GM18909 (cell line): ENCODE measurements around the gene ZBTB37.
"Not testable (repeated sequence)": the region's sequence is repeated elsewhere in the genome, so short reads cannot be mapped to it uniquely, and the experiment has no call there.

Experiments used
- ATAC-seq: cut with Tn5 transposase; IDR thresholded peaks from one replicate; pipeline ENCODE4 v1.9.1; 2021; ENCODE audit warnings: mild to moderate bottlenecking; ENCODE audit not compliant: unreplicated experiment, poor library complexity

Gene ZBTB37

DNA sequence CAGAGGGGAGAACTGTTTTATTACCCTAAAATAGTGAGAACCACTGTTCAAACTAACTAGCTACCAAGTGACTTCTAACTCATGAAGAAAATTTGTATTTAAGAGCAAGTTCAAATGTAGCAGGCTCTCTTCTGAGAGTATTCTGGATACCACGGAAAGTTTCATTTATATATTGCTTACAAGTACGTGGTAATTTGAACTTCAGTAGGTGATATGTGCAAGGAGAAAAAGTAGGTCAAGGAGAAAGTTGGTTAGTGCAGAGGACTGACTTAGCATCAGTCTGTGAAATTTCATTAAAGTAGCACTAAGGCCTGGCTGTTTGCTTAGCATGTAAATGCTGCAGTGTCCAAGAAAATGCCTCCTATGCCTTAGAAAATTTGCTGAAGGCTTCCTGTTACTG is 32.2 kb downstream of the ZBTB37 start:
- ATAC-seq: no peak

DNA sequence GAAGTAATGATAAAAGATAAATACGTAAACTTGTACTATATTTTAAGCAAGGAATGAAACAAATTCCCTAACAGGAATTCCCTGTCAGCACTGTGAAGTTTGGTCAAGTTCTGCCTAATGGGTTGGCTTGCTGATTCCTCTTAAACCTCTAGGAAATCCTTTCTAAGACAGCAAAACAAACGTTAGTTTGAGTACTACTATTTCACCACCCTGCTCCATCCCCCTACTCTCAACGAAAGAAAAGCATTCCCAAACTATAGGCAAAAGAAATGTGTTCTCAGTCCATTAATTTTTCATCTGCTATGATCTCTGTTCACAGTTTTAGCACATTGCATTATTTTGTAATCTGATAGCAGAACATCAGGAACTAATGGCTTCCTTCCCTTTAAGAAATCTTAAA is 32.8 kb downstream of the ZBTB37 start:
- ATAC-seq: no peak

DNA sequence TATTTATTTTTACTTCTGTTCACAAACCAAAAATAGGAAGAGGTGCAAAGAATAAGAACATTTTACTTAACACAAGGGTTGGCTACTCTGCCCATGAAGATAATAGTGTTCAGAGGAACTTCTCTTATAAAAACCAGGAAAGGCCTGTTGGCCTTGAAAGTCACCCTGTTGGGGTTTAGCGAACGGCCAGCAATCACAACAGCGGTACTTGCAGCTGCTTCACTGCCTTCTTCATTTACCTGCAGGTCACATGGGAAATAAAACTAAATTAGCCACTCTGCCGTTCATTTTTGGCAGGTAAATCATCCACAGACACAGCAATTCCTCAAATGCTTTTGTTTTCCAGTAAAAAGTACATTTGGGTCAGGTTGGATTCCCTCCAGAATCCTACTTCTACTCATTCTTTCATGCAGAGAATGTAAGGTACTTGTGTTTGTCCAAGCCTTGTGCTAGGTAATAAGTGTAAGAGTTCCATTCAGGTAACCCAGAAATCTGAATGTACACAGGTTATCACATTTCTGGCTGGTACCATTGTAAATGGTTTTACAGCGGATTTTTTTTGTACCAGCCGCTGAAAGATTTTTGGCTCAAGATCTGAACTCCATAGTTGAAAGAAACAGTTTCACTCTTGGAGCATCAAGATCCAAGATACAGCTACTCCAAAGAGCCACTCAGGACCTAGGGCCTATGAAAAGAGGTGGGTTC is 35.8 kb downstream of the ZBTB37 start:
- ATAC-seq: no peak

DNA sequence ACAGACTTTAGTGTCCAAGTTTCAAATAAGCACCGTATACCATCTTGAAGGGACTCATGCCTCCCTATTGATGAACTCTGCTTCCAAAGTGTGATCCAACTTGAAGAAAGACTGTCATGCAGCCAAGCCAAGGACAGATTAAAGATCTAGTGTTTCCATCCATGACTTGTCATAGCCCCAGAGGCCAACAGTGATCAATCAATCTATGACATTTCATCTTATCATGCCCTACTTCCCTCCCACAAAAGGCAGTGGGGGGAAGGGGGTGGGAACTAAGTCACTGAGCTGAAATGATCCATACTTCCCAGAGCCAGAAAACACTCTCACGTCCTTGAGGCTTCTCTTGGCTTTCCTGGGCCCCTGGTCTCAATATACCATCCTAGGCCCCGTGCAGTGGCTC is 44.9 kb downstream of the ZBTB37 start:
- ATAC-seq: no peak

DNA sequence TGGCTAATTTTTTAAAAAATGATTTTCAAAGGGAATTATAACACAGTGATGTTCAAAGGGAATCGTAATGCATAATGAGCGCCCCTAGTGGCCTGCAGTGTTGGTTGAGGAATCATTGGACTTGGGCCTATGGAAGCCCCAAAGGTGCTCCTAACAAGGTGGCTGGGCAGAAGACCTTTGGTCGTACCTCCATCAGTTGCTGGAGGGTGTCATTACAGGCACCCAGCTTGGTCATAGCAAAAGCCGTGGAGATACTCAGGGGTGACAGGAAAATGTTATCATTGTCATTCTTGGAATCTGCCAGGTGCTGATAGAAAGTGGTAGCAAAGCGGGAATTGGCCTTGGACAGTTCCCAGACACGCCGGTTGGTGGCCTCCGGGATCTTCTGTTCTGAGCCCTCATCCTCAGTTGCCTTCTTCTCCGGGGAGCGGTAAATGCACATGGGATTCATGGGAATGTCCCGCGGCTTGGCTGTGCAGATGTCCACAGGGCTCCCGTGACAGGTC is 46.2 kb downstream of the ZBTB37 start:
- ATAC-seq: no peak

DNA sequence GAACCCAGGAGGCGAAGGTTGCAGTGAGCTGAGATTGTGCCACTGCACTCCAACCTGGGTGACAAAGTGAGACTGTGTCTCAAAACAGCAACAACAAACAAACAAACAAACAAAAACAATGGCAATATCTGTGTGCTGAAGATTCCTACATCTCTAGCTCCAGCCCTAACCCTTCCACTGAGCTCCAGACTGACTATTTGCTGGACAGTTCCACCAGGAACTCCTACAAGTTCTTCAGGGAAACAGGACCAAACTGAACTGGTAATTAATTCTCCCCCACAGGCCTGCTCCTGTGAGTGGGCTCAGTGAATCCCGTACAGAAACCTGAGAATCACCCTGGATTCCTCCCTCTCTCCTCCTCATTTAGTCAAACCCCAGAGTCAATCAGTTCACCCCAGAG is 47.4 kb downstream of the ZBTB37 start:
- no peak for ATAC-seq

DNA sequence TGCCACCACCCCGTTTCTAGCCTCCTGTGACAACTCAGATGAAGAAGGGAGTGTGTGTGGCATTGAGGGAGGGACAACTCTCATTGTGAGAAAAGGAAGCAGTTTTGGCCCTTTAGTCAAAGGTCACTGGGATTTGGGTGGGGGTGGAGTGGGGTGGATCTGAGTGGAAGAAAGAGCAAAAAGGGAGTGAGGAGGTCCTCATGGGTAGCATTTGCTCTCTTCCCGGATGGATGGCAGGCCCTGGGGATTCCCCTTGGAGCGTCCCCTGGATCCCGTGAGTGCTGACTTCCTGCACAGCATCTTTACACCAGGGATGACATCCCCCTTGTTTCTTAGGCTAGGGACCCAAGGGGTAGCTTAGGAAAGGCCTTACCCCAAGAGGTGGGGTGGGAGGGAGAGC is 48.5 kb downstream of the ZBTB37 start:
- no peak for ATAC-seq

DNA sequence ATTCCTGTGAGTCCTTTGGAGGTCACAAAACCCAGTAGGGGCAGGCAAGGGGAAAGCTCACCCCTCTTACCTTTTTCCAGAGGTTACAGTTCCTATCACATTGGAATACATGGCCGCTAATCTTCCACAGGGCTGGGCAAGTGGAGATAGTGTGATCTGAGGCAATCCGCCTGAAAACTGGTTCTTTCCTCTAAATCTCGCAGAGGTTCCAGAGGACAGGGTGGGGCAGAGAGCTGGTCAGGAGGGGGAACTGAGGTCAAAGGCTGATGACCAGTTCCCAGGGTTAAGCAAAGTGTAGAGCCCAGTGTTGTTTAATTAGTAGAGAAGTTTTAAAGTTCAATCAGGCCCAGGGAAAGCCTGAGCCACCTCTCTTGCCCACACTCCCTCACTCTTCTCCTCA is 49.0 kb downstream of the ZBTB37 start, which contains the start of gene SERPINC1:
Gene SERPINC1, minus strand, starts transcription at position 179 of the 400 bp plus-strand sequence. Its CDS starts 68 bp downstream, at position 111.
- no peak for ATAC-seq

DNA sequence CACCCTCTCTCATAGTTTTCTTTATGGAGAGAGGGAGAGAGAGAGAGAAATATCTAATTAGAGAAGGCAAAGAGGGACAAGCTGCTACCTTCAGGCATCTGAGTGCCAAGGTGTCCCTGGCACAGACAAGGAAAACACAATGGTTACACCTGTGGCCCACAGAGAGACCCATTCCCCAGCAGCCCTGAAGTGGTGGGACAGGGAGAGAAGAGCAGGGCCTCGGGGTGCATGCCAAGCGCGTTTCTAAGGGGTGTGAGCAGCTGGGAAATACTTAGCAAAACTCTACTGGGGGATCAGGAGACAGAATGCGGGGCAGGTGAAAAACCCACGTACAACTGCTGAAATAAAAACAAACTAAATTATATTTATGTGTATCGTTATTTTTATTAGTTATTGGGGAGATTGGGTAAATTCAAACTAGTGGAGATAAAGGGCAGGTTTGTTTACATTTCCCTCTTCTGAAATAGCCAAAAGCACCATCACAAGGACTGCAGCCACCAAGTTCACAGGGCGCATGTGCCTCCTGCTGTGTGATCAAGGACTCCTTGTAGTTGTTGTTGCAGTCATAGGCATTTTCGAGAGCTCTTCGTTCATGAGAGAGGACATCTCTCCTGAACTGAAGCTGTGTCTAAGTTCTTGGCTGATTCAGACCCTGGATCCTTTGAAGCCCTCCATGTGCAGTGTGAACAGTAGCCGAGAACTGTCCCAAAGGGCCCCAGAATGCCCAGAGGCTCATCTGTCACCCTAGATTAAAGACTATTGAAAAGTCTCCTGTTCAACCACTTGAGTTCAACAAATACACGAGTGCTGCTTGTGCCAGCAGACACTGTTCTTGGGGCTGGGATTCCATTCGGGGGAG is 49.7 kb downstream of the ZBTB37 start:
- no peak for ATAC-seq

DNA sequence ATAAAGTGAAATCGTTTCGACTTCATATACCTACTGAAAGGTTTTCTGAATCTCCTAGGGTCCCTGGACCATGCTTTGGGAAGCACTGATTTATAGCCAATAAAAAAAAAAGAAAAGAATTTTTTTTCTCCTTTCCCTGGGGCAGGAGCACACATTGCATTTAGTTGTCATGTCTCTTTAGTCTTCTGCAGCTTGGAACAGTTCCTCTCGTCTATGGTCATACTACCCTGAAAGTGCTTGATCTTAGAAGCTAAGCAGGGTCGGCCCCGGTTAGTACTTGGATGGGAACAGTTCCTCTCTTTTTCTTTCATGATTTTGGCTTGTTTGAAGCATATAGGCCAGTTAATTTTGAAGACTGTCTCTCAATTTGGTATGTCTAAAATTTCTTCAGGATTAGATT is 52.7 kb downstream of the ZBTB37 start:
- ATAC-seq: no peak

DNA sequence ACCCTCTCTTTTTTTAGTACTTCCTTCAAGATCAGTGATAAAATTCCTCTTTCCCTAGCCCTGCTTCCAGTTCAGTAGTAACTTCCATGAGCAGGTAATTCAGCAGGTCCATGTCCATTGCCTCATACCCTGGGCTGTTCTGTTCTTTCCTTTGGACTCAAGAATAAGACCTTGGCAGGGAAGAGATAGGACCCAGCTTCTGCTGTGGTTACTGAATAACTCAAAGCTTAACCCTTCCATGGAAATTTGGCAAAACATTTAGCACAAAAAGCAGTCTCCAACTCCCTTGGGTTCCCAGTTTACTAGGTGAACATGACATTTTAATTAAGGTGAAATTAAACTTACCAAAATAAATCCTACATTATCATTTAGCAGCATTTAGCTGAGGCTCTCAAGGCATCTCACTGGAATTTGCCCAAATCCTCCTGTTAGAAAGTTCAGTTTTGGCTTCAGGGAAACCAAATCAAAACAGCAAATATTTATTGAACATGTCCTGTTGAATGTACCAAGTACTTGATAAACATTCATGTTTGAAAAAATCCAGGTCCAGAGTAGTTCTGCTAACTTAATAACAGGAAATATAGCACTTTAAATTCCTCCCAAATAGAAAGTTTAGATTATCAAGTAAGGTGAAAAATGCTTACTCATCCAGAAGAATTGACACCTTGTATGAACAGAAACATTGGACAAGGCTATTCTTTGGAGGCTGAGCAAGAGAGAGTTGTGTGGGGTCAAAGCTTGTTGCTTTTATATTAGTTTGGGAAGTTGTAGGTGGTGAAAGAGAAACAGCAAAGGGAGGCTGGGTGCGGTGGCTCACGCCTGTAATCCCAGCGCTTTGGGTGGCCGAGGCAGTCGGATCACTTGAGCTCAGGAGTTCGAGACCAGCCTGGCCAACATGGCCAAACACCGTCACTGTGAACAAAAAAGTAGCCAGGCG is 57.4 kb downstream of the ZBTB37 start:
- no peak for ATAC-seq

DNA sequence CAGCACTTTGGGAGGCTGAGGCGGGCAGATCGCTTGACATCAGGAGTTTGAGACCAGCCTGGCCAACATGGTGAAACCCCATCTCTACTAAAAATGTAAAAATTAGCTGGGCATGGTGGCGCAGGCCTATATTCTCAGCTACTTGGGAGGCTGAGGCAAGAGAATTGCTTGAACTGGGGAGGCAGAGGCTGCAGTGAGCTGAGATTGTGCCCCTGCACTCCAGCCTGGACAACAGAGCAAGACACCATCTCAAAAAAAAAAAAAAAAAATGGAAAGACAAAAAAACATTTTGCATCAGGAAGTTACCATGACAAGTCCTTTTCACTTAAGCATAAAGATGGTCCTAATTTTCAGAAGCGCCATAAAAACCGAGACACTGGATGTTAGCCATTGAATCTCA is 62.4 kb downstream of the ZBTB37 start:
- ATAC-seq: not testable (repeated sequence)

DNA sequence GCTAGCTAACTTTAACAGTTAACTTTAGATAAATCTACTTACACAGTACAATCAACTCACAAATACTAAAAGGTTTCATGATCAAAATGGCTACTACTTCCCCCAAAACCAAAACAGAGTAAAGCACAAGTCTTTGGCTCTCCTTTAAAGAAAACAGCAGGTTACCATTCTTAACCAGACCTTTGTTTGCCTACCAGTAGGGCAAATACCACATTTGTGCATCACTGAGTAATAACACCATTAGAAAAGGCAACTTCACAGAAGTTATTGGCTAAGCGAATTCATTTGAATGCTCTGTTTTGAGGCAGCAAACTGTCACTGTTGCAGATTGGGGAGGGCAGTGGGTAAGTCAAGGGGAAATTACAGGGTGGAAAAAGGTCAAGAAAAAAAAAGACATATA is 66.3 kb downstream of the ZBTB37 start:
- ATAC-seq: no peak

DNA sequence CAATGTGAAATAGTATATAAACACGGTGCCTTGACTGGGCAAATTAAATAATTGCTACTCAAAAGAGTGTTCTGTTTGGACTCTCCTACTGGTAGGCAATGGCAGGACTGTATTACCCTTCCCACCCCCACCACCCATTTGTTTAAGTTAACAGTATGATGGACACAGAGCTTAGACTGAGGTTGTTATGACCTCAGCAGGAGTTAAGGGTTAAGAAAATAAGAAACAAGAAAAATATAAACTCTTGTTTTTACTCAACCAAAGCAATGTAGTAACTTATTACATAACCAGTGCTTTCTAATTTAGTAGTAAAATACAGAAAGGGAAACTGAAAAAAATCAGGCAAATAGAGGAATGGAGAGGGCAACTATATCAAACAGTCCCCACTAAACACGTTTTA is 68.9 kb downstream of the ZBTB37 start:
- no peak for ATAC-seq

DNA sequence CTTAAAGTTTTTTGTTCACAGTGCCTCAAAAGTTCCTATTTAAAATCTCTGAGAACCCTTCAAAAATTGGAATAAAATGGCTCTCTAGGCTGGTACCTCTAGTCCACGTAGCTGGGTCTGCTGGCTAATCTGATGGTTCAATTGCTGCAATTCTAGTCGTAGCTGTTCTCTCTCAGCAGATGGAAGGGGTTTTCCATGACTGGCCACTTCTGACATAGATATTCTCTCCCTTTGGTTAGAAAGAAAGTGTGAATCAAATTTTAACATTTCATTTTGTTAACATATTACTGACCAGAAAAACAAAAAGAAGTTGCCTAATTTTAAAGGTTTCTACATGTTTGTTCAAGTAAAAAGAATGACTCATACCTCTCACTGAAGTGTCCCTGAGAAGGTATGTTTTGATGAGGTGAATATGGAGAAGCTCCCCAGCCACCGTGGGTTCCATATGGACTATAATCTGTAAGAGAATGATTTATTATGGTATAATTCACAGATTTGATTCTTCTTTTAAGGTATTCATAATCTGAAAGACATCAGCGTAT is 78.3 kb downstream of the ZBTB37 start:
- no peak for ATAC-seq

DNA sequence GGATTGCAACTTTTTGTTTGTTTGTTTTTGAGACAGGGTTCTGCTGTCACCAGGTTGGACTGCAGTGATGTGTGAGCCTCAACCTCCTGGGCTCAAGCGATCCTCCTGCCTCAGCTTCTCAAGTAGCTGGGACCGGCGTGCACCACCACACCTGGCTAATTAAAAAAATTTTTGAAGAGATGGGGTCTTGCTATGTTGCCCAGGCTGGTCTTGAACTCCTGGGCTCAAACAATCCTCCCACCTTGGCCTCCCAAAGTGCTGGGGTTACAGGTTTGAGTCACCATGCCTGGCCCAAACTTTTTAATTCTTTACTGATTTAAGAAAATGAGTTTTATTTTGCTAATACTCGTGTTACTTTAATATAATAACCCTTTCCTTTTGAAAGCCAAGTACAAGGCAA is 80.4 kb downstream of the ZBTB37 start:
- no peak for ATAC-seq
